Measurements from ENCODE around the gene JMJD6. TPM values are rescaled to one million over a fixed set of nuclear protein-coding genes. Genes with fewer than 3 reads are reported as not detected.

Gene JMJD6
- total and polyA plus RNA-seq, 2 of the 8 experiments (the other 6 are each of a cell fraction or from before 2014, with no cell fraction given) = 8.6 to 18.6 TPM

- Histone ChIP-seq H3K9me3 (ENCODE audit: insufficient read depth in 2 of 2, low read depth in 1 of 2, low read length in 1 of 2) (no peaks in the 10 kb centered on the region), H3K14ac (ENCODE audit: insufficient read length) (no peak overlapping the region), H4K5ac (ENCODE audit: insufficient read length, low read depth, low read length) (no peak overlapping the region), H3K4me3 (ENCODE audit: extremely low read depth in 1 of 4, insufficient read depth in 2 of 4, low read depth in 3 of 4, low read length in 4 of 4) (no peak overlapping the region), H2BK5ac (ENCODE audit: low read depth, low read length) (no peak overlapping the region), H4K91ac (replicated peaks; ENCODE audit: insufficient read length, low read length) (no peak overlapping the region), H2BK15ac (ENCODE audit: low read length) (no peak overlapping the region), H4K20me1 (replicated peaks in 1 of 2; ENCODE audit: control insufficient read depth in 1 of 2, insufficient read depth in 2 of 2, low read length in 2 of 2) (peaks cover 0 to 2% of the 10 kb centered on the region in 2 experiments), H2BK12ac (ENCODE audit: low read depth, low read length) (no peak overlapping the region), H3K4ac (replicated peaks; ENCODE audit: insufficient read length, low read depth, low read length) (no peak overlapping the region), H4K8ac (ENCODE audit: extremely low read depth, insufficient read depth, low read length) (no peak overlapping the region), H3K56ac (replicated peaks; ENCODE audit: insufficient read length, low read depth, low read length) (no peak overlapping the region), H3K23me2 (ENCODE audit: low read depth, low read length) (no peaks in the 10 kb centered on the region), H2BK120ac (replicated peaks; ENCODE audit: low read depth, low read length) (no peak overlapping the region), H3K9ac (replicated peaks in 1 of 4; ENCODE audit: extremely low read depth in 1 of 4, low read depth in 3 of 4, low read length in 3 of 4) (no peak overlapping the region), H3K18ac (ENCODE audit: extremely low read depth, low read length) (no peak overlapping the region), H3K23ac (ENCODE audit: insufficient read length) (no peak overlapping the region), H3K79me2 (ENCODE audit: control insufficient read depth in 1 of 2, insufficient read depth in 2 of 2, low read length in 2 of 2) (no peaks in the 10 kb centered on the region), H2AK5ac (ENCODE audit: low read depth, low read length) (no peak overlapping the region), H3K27me3 (replicated peaks in 1 of 4; ENCODE audit: control insufficient read depth in 3 of 4, extremely low read depth in 1 of 4, insufficient read depth in 3 of 4, low read length in 3 of 4) (no peaks in the 10 kb centered on the region; a peak in 1 of 7 replicates), H3K4me1 (replicated peaks in 1 of 4; ENCODE audit: control insufficient read depth in 3 of 4, insufficient read depth in 4 of 4, low read length in 3 of 4) (peaks cover 0 to 21% (median 11%) of the 10 kb centered on the region in 4 experiments; a peak in 6 of 7 replicates), H2AFZ (ENCODE audit: low read length) (no peak overlapping the region), H3K36me3 (ENCODE audit: control insufficient read depth in 2 of 4, insufficient read depth in 4 of 4, low read length in 3 of 4) (no peaks in the 10 kb centered on the region), H3K79me1 (ENCODE audit: low read depth, low read length) (no peaks in the 10 kb centered on the region), H3K4me2 (ENCODE audit: insufficient read depth in 1 of 2, low read depth in 2 of 2, low read length in 2 of 2) (no peak overlapping the region), H2BK20ac (ENCODE audit: low read length) (no peak overlapping the region), H3K27ac (ENCODE audit: low read depth, low read length) (no peak overlapping the region)
- no peak for TF ChIP-seq KDM1A (IDR thresholded peaks at IDR 0.05; ENCODE audit: borderline replicate concordance, low read length)
- POLR2A ChIA-PET (ENCODE audit: partially characterized antibody) = interaction anchor here (0.8 to 2.7 kb wide), 3 partner anchors 17 to 117 kb away, joined by 3 to 12 read pairs (median 3); no protein-coding TSS in a partner anchor
- DNase-seq (ENCODE audit: low read depth in 1 of 2, low spot score in 2 of 2) = no peak
- CTCF ChIA-PET (ENCODE audit: partially characterized antibody) = interaction anchor here (0.9 to 13.1 kb wide), 7 partner anchors 10 to 64 kb away, joined by 3 to 155 read pairs (median 4); partner anchors contain the start of genes JMJD6, METTL23 and MXRA7
- WGBS, 2 experiments (ENCODE audit: extremely low coverage in 1 of 2, insufficient coverage in 1 of 2, insufficient read length in 1 of 2, insufficient replicate concordance in 2 of 2, low coverage in 1 of 2, low lambda C conversion rate in 2 of 2, missing lambda C conversion rate in 1 of 2) = 90% methylated on average over 11 of the region's 11 CpGs; no CpG with 5 or more reads in 1 of the 2 experiments
- FAIRE-seq = no peak
Measured at GRCh38 chr17:76688165-76688622, 38.2 kb downstream of the JMJD6 start.

Measured in H1 (cell line).